Psoas muscle (tissue), 8 donors: ENCODE data around the gene VAMP2. TPM values are rescaled to one million over a fixed set of nuclear protein-coding genes. Genes with fewer than 3 reads are reported as not detected.

Experiments used
- ATAC-seq, 4 donors: fragments of 200-7000 bp; cut with Tn5 transposase; one replicate each; pipeline ENCODE4 v1.9.1; 2020; ENCODE audit warnings: moderate library complexity in 3 of 4, mild to moderate bottlenecking in 2 of 4
- DNase-seq, 2 donors: peaks; one replicate each; pipeline ENCODE4 v3.0.0-alpha.2; 2020
- H3K27ac ChIP-seq: fragments of 200-600 bp; one replicate; pipeline ENCODE4 v1.8.0; 2022
- H3K27me3 ChIP-seq, 3 donors: fragments of 200-600 bp in 1 of 3; one replicate each; pipeline versions ENCODE4 v1.6.1 to v1.8.0; 2013 to 2022; ENCODE audit warnings: low read length in 2 of 3, mild to moderate bottlenecking in 2 of 3, moderate library complexity in 1 of 3; ENCODE audit not compliant: insufficient read depth in 3 of 3
- H3K36me3 ChIP-seq, 2 donors: fragments of 200-600 bp in 1 of 2; one replicate each; pipeline versions ENCODE4 v1.6.1 to v1.8.0; 2013 to 2022; ENCODE audit warnings: low read depth in 1 of 2, mild to moderate bottlenecking in 1 of 2, moderate library complexity in 1 of 2; ENCODE audit not compliant: insufficient read depth in 1 of 2
- H3K4me1 ChIP-seq: fragments of 200-600 bp; one replicate; pipeline ENCODE4 v1.8.0; 2022
- H3K4me3 ChIP-seq: fragments of 200-600 bp; one replicate; pipeline ENCODE4 v1.8.0; 2022; ENCODE audit warnings: mild to moderate bottlenecking
- H3K9me3 ChIP-seq: fragments of 200-600 bp; one replicate; pipeline ENCODE4 v1.8.0; 2022
- CTCF ChIP-seq: fragments of 200-600 bp; IDR thresholded peaks from one replicate; pipeline ENCODE4 v1.8.0; 2022; ENCODE audit warnings: antibody characterized with exemption
- WGBS, 3 donors: extraction: QIAGEN DNeasy Blood & Tissue Kit; methylation state at CpG; one replicate each; pipeline versions ENCODE4 v1.1.6 to v1.1.7; 2013; 5-methylcytosine and 5-hydroxymethylcytosine counted together
- intact Hi-C, 2 donors: fragments of 100-400 bp; cut with DNase I; formaldehyde crosslinking; loops; one replicate each; pipeline versions ENCODE4 v1.11.0 to v1.14.2; 2022
- polyA plus RNA-seq, 3 donors: library from polyadenylated mRNA; stranded (reverse); fragments of 200-250 nt; gene quantifications; one replicate each; pipeline ENCODE4 v1.2.3, GENCODE V29; 2013
- total RNA-seq, 4 donors: library from RNA; stranded (reverse); fragmentation: NEBNext Ultra II Directional in 2 of 4; extraction: Animal tissue kit (Norgen Biotek cat#: 25700) in 2 of 4; gene quantifications; one replicate each; pipeline versions ENCODE4 v1.2.1 to v1.2.4, GENCODE V29; 2021 to 2023
- donor health status: healthy with polysubstance abuse.
- donor health status: DM: no; HTN: no; CAD: no; lungs with moderate emphysema.
- donor health status: Bipolar disorder and iron deficiency.
- donor health status: healthy.
- donor health status: DM: yes; HTN: yes; CAD: no.
- donor health status: DM: no; HTN: no; CAD: no.
- donor health status: DM: no; HTN: no; CAD: no.
- donor health status: DM: yes; HTN: yes; CAD: no.

Gene VAMP2
- total and polyA plus RNA-seq, 7 donors = 33.2 to 59.2 (median 45.1) TPM

- intact Hi-C loops = loop anchor here (2.0 to 5.0 kb wide), 4 partner anchors 15 to 89 kb away; partner anchors contain the start of gene PER1 (in 1 of the 2)
- peak overlapping the region; percentile 48 for H3K4me3 ChIP-seq
- DNase-seq = peak in 1 of 2 donors; percentile 47
- H3K9me3 ChIP-seq = no peaks in the 10 kb centered on the region
- H3K27me3 ChIP-seq = no peaks in the 10 kb centered on the region
- no peak for ATAC-seq
- WGBS, 3 donors = 48 to 56% (median 54%) methylated on average over 21 of the region's 21 CpGs
- no peak for TF ChIP-seq CTCF
- H3K27ac ChIP-seq = peak overlapping the region; percentile 93
- H3K36me3 ChIP-seq = peaks cover 6 to 38% of the 10 kb centered on the region in 2 donors
- H3K4me1 ChIP-seq = peaks cover 33% of the 10 kb centered on the region
Measured at GRCh38 chr17:8137645-8138373, 24.9 kb downstream of the VAMP2 start.

DNA sequence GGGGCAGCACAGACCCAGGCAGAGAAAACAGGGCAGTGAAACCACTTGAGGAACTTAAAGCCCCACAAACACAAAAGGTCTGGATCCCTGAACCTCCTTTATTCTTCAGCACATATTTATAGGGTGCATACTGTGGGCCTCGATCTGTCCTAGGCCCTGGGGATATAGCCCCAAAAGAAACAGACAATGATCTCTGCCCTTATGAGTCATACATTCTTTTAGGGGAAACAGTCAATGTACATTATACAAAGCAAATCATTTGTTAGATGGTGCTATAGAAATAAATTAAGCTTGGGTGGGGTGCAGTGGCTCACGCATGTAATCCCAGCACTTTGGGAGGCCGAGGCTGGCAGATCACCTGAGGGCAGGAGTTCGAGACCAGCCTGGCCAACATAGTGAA lies 28.8 kb downstream of the VAMP2 start:
- DNase-seq (no peak), ATAC-seq (no peak)
- Histone ChIP-seq H3K4me3 (no peak overlapping the region), H3K4me1 (peaks cover 6% of the 10 kb centered on the region), H3K36me3 (no peaks in the 10 kb centered on the region), H3K27me3 (no peaks in the 10 kb centered on the region), H3K9me3 (no peaks in the 10 kb centered on the region), H3K27ac (no peak overlapping the region)
- TF ChIP-seq CTCF = no peak
- intact Hi-C loops = no loop called here
- WGBS, 3 donors = 89 to 94% (median 91%) methylated on average over 4 of the region's 4 CpGs

DNA sequence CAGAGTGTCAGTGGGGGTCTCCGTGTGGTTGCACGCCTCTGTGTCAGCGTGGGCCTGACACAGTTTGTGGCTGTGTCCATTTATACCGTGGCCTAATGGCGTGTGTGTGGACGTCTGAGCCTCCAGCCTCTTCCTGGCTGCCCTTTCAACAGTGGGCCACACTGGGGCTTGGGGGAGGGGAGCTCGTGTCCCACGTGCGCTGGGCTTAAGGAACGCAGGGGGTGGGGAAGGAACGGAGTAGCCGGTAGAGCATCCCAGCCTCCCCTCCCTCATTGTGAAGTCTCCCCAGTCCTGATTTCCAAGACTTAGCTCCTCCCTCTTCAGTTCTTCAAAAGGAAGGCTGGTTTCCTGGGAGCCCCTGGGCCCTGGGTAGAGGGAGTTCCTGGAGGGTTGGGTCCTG lies 29.3 kb downstream of the VAMP2 start:
- H3K36me3 ChIP-seq = no peaks in the 10 kb centered on the region
- no peaks in the 10 kb centered on the region for H3K9me3 ChIP-seq
- peaks cover 5% of the 10 kb centered on the region for H3K4me1 ChIP-seq
- no peaks in the 10 kb centered on the region for H3K27me3 ChIP-seq
- DNase-seq (peak in 1 of 2 donors; percentile 25), ATAC-seq (no peak)
- no peak overlapping the region for H3K4me3 ChIP-seq
- intact Hi-C loops = no loop called here
- WGBS, 3 donors = 61 to 69% (median 67%) methylated on average over 12 of the region's 12 CpGs
- no peak for TF ChIP-seq CTCF
- H3K27ac ChIP-seq = no peak overlapping the region

- no peak for TF ChIP-seq CTCF
- no peak overlapping the region for H3K4me3 ChIP-seq
- no peak overlapping the region for H3K27ac ChIP-seq
- no peaks in the 10 kb centered on the region for H3K36me3 ChIP-seq
- DNase-seq (no peak), ATAC-seq (no peak)
- peaks cover 1% of the 10 kb centered on the region for H3K4me1 ChIP-seq
- intact Hi-C loops = no loop called here
- no peaks in the 10 kb centered on the region for H3K27me3 ChIP-seq
- no peaks in the 10 kb centered on the region for H3K9me3 ChIP-seq
- WGBS, 3 donors = 57 to 84% (median 72%) methylated on average over 3 of the region's 3 CpGs
Measured at GRCh38 chr17:8131844-8132441, 30.8 kb downstream of the VAMP2 start.
